Measurements from ENCODE around the gene MAMDC4. TPM values are rescaled to one million over a fixed set of nuclear protein-coding genes. Genes with fewer than 3 reads are reported as not detected.
"Not testable (repeated sequence)": the region's sequence is repeated elsewhere in the genome, so short reads cannot be mapped to it uniquely, and the experiment has no call there.

Gene MAMDC4
- total and polyA plus RNA-seq, 2 of the 13 experiments (the other 11 are each of a cell fraction or from before 2014, with no cell fraction given): 6.0 to 6.8 TPM

GRCh38 chr9:136851941-136852663 lies at the start of gene MAMDC4 (continued):
- TF ChIP-seq ATF7-NPFF (CRISPR knock-in tag; IDR thresholded peaks at IDR 0.05; ENCODE audit: low read depth) (no peak), PHF5A (CRISPR knock-in tag; IDR thresholded peaks at IDR 0.05; ENCODE audit: low read depth, unreplicated experiment) (no peak), ARNT (IDR thresholded peaks at IDR 0.05) (no peak), TCF12 (IDR thresholded peaks at IDR 0.05) (no peak), TCF12 (CRISPR knock-in tag; IDR thresholded peaks at IDR 0.05) (no peak), ZNF234 (CRISPR knock-in tag; conservative IDR thresholded peaks at IDR 0.05) (no peak)

- intact Hi-C loops (cut with micrococcal nuclease; ENCODE audit: unreplicated experiment); H2AFZ ChIP-seq (ENCODE audit: low read length); H4K20me1 ChIP-seq (ENCODE audit: insufficient read depth, low read length); H3K9ac ChIP-seq (ENCODE audit: insufficient read depth, low read depth, low read length); POLR2A ChIA-PET; H3K36me3 ChIP-seq (replicated peaks in 1 of 2; ENCODE audit: control insufficient read depth in 1 of 2, insufficient read depth in 2 of 2, low read length in 2 of 2); ATAC-seq; in situ Hi-C loops (cut with HindIII; ENCODE audit: extremely low pct_ligation_motif_present, low pct_unique_long_range_greater_than_20kb); H3K27me3 ChIP-seq (ENCODE audit: control insufficient read depth in 1 of 2, insufficient read depth in 2 of 2, low read length in 2 of 2); H3K4me2 ChIP-seq (ENCODE audit: low read depth, low read length); CTCF ChIA-PET (ENCODE audit: low intra/inter-chr PET ratio, low total read pairs); H3K4me3 ChIP-seq (replicated peaks in 1 of 3; ENCODE audit: insufficient read depth in 1 of 3, low read depth in 2 of 3, low read length in 3 of 3); FAIRE-seq; DNase-seq (ENCODE audit: low spot score); BruUV-seq (replicated peaks); H3K9me3 ChIP-seq (ENCODE audit: low read length); TF ChIP-seq NR2F6 (CRISPR knock-in tag; IDR thresholded peaks at IDR 0.05): not testable (repeated sequence)
- peak overlapping the region; percentile 8 for H3K27ac ChIP-seq (ENCODE audit: extremely low read length, insufficient read depth, low read length)
- 100% methylated on average over 4 of the region's 9 CpGs for WGBS (ENCODE audit: low lambda C conversion rate)
- peak; percentile 36; the same call in 1 of the 2 replicates for TF ChIP-seq NR2F6 (IDR thresholded peaks at IDR 0.05)
- peak; percentile 89 for TF ChIP-seq AGO1 (IDR thresholded peaks at IDR 0.05; ENCODE audit: low read depth, low read length, poor library complexity, severe bottlenecking)
- peak; percentile 9 for TF ChIP-seq TAF15 (IDR thresholded peaks at IDR 0.05; ENCODE audit: low read depth, low read length, poor library complexity, severe bottlenecking)
- TF ChIP-seq CENPT (CRISPR knock-in tag; IDR thresholded peaks at IDR 0.05; ENCODE audit: low read depth): 0 out of 2 replicates have a peak, but pooled peaks have one; percentile 10
- H3K4me1 ChIP-seq (ENCODE audit: insufficient read depth, low read length): peaks cover 61% of the 10 kb centered on the region
- peaks cover 49% of the 10 kb centered on the region for H3K79me2 ChIP-seq (ENCODE audit: insufficient read depth, low read length)
These were observed 49.1 kb upstream of the MAMDC4 start for GRCh38 chr9:136803009-136803550.
